ENCODE results near the gene DEAF1. TPM values are rescaled to one million over a fixed set of nuclear protein-coding genes. Genes with fewer than 3 reads are reported as not detected.
A peak's percentile ranks its signal among the peaks of the same experiment; 100 is the strongest.

DEAF1 gene
- total and polyA plus RNA-seq, 2 of the 13 experiments (the other 11 are each of a cell fraction or from before 2014, with no cell fraction given) = 22.3 to 29.6 TPM

DNA sequence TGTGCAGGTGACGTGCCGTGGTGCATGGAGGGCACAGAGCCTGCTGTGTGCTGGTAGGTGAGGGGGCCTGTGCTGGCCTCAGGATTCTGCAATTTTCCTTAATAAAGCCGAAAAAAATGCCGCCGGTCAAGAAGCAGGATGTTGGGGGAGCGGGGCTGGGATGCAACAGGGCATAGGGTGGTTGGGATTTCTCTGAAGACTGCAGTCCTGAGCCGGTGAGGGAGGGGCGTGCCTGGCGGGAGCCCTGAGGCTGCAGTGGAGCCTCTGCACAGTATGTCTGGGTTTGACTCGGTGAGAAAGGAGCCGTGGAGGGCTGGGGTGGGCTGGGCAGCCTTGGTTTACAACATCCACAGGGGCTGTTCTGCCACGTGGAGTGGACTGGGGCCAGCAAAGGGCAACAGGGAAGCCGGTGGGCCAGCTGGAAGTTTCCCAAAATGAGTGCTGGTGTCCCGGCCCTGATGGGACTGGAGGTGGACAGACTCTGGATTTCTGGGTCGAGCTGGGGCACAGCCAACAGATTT is 71.6 kb downstream of the DEAF1 start:
- no peak overlapping the region for H3K4me2 ChIP-seq (ENCODE audit: low read depth, low read length)
- no peak for FAIRE-seq
- peaks cover 31% of the 10 kb centered on the region for H3K4me1 ChIP-seq (ENCODE audit: insufficient read depth, low read length)
- no peak overlapping the region for H3K4me3 ChIP-seq (replicated peaks in 1 of 3; ENCODE audit: insufficient read depth in 1 of 3, low read depth in 2 of 3, low read length in 3 of 3)
- no peak for ATAC-seq
- TF ChIP-seq ZBTB38 (CRISPR knock-in tag; IDR thresholded peaks at IDR 0.05) (no peak), ZNF414 (CRISPR knock-in tag; IDR thresholded peaks at IDR 0.05) (no peak), SP2 (CRISPR knock-in tag; IDR thresholded peaks at IDR 0.05) (no peak), AKAP8 (CRISPR knock-in tag; IDR thresholded peaks at IDR 0.05) (peak; percentile 18; the same call in 1 of the 2 replicates), TBX3 (IDR thresholded peaks at IDR 0.05; ENCODE audit: borderline replicate concordance) (no peak), NCOR1 (IDR thresholded peaks at IDR 0.05; ENCODE audit: borderline replicate concordance, low read length) (no peak), ZNF431 (CRISPR knock-in tag; IDR thresholded peaks at IDR 0.05; ENCODE audit: borderline replicate concordance, low read depth) (no peak), ZNF10 (CRISPR knock-in tag; IDR thresholded peaks at IDR 0.05; ENCODE audit: borderline replicate concordance, low read depth) (no peak), ZSCAN30 (CRISPR knock-in tag; IDR thresholded peaks at IDR 0.05) (no peak), CEBPG (CRISPR knock-in tag; IDR thresholded peaks at IDR 0.05) (no peak), AGO2 (optimal IDR thresholded peaks at IDR 0.05; ENCODE audit: low read depth, low read length) (peak; percentile 50)
- TF ChIP-seq, protein P1, sequence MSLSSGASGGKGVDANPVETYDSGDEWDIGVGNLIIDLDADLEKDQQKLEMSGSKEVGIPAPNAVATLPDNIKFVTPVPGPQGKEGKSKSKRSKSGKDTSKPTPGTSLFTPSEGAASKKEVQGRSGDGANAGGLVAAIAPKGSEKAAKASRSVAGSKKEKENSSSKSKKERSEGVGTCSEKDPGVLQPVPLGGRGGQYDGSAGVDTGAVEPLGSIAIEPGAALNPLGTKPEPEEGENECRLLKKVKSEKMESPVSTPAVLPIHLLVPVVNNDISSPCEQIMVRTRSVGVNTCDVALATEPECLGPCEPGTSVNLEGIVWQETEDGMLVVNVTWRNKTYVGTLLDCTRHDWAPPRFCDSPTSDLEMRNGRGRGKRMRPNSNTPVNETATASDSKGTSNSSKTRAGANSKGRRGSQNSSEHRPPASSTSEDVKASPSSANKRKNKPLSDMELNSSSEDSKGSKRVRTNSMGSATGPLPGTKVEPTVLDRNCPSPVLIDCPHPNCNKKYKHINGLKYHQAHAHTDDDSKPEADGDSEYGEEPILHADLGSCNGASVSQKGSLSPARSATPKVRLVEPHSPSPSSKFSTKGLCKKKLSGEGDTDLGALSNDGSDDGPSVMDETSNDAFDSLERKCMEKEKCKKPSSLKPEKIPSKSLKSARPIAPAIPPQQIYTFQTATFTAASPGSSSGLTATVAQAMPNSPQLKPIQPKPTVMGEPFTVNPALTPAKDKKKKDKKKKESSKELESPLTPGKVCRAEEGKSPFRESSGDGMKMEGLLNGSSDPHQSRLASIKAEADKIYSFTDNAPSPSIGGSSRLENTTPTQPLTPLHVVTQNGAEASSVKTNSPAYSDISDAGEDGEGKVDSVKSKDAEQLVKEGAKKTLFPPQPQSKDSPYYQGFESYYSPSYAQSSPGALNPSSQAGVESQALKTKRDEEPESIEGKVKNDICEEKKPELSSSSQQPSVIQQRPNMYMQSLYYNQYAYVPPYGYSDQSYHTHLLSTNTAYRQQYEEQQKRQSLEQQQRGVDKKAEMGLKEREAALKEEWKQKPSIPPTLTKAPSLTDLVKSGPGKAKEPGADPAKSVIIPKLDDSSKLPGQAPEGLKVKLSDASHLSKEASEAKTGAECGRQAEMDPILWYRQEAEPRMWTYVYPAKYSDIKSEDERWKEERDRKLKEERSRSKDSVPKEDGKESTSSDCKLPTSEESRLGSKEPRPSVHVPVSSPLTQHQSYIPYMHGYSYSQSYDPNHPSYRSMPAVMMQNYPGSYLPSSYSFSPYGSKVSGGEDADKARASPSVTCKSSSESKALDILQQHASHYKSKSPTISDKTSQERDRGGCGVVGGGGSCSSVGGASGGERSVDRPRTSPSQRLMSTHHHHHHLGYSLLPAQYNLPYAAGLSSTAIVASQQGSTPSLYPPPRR (CRISPR knock-in tag; IDR thresholded peaks at IDR 0.05; ENCODE audit: borderline replicate concordance) = no peak
- TF ChIP-seq, protein P2, sequence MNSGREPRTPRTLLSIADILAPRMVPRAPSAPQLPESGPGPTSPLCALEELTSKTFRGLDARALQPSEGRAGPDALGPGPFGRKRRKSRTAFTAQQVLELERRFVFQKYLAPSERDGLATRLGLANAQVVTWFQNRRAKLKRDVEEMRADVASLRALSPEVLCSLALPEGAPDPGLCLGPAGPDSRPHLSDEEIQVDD (CRISPR knock-in tag; IDR thresholded peaks at IDR 0.05; ENCODE audit: borderline replicate concordance) = no peak
- no peak overlapping the region for H2AFZ ChIP-seq (ENCODE audit: low read length)
- H4K20me1 ChIP-seq (ENCODE audit: insufficient read depth, low read length) = peaks cover 14% of the 10 kb centered on the region; the same call in 1 of the 2 replicates
- intact Hi-C loops (cut with micrococcal nuclease; ENCODE audit: unreplicated experiment) = no loop called here
- no peak for DNase-seq (ENCODE audit: low spot score)
- no peaks in the 10 kb centered on the region for H3K27me3 ChIP-seq (ENCODE audit: control insufficient read depth in 1 of 2, insufficient read depth in 2 of 2, low read length in 2 of 2)
- H3K9me3 ChIP-seq (ENCODE audit: low read length) = no peaks in the 10 kb centered on the region
- 0 out of 5 replicates have a peak, but pooled peaks cover 0 to 4% of the 10 kb centered on the region in 2 experiments for H3K36me3 ChIP-seq (replicated peaks in 1 of 2; ENCODE audit: control insufficient read depth in 1 of 2, insufficient read depth in 2 of 2, low read length in 2 of 2)
- no peak overlapping the region for H3K27ac ChIP-seq (ENCODE audit: extremely low read length, insufficient read depth, low read length)
- H3K79me2 ChIP-seq (ENCODE audit: insufficient read depth, low read length) = no peaks in the 10 kb centered on the region
- in situ Hi-C loops (cut with HindIII; ENCODE audit: extremely low pct_ligation_motif_present, low pct_unique_long_range_greater_than_20kb) = loop anchor here (10.0 kb wide), 1 partner anchor 69 kb away; no protein-coding TSS in a partner anchor
- ChIA-PET CTCF (ENCODE audit: low intra/inter-chr PET ratio, low total read pairs) (no interaction called here), POLR2A (interaction anchor here (0.9 kb wide), 1 partner anchor 10 kb away, joined by 3 read pairs; no protein-coding TSS in a partner anchor)
- 94% methylated on average over 14 of the region's 15 CpGs for WGBS (ENCODE audit: low lambda C conversion rate)
- no TSS peak for BruUV-seq (replicated peaks)
- no peak overlapping the region for H3K9ac ChIP-seq (ENCODE audit: insufficient read depth, low read depth, low read length)
